ENCODE measurements around the gene CALHM6.
"Not testable (repeated sequence)": the region's sequence is repeated elsewhere in the genome, so short reads cannot be mapped to it uniquely, and the experiment has no call there.

The CALHM6 gene

GRCh38 chr6:116475141-116475540 is 14.0 kb downstream of the CALHM6 start:
- no peak overlapping the region for H3K27ac ChIP-seq
- TF ChIP-seq CTCF (conservative IDR thresholded peaks at IDR 0.05), result no peak

- TF ChIP-seq CTCF (conservative IDR thresholded peaks at IDR 0.05), result no peak
- H3K27ac ChIP-seq, result no peak overlapping the region
These were observed 15.0 kb downstream of the CALHM6 start for GRCh38 chr6:116476002-116476678.

- H3K27ac ChIP-seq, result 0 out of 2 replicates have a peak overlapping the region, but pooled peaks have one; percentile 8
- TF ChIP-seq CTCF (conservative IDR thresholded peaks at IDR 0.05), result no peak
These were observed 21.6 kb downstream of the CALHM6 start for GRCh38 chr6:116482780-116483179.

GRCh38 chr6:116483616-116484015 is 22.4 kb downstream of the CALHM6 start:
- no peak for TF ChIP-seq CTCF (conservative IDR thresholded peaks at IDR 0.05)
- peak overlapping the region; percentile 8; the same call in 1 of the 2 replicates for H3K27ac ChIP-seq

DNA sequence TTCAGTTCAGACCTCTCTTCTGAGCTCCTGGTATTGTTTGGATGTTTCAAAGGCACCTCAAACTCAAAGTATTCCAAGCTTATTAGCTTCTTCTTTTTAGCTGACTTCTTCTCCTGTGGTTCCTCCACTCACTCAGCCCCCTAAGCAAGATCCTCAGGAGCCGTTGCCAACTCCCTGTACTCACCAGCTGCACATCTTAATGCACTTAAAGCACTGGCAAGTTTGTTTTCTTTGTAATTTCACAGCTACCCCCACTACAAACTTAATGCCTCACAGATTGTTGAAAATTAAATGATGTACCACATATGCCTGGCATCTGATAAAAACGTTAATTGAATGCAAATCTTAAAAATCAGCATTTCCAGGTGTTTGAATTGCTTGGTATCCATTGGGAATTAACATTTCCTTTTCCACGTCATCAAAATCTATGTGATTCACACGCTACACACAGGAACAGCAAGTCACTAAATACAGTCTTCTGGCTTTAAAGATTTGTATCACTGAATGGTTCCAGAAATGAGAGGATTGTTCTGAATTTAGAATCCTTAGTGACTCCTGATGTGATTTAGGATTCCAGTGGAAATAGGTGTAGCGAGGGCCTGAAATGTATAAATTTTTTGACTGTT is 24.5 kb downstream of the CALHM6 start:
- no peak for TF ChIP-seq CTCF (conservative IDR thresholded peaks at IDR 0.05)
- H3K27ac ChIP-seq, result no peak overlapping the region

DNA sequence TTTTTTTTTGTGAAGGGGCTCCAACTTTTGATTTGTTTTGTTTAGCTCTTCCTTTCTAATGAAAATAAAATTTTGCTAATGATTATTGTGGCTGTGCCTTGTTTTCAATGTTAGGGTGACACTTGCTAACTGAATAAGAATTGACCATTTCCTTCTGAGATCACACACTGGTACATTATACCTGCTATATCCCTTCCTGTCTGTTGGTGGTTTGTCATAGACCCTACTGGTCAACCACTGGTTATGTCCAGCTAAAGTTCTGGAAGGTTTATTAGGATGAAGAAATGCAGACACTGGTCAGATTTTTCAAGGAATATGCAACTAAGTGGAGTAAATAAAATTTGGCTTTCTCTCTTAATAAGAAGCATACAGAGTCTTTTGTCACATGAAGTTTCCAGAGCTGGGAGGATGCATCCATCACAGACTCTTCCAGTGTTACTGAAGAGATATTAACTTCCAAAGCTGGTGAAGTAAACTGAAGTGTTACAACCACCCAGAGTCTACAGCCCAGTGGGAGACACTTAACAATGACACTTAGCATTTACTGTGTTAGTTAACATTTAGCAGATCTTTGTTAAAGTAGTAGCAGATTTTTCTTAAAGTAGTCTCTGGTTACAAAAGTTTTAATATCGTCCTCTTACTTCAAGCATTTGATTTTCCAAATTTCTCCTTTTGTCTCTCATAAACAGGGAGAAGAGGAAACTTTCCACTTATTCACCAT is 30.6 kb downstream of the CALHM6 start:
- no peak overlapping the region for H3K27ac ChIP-seq
- TF ChIP-seq CTCF (conservative IDR thresholded peaks at IDR 0.05), result no peak

DNA sequence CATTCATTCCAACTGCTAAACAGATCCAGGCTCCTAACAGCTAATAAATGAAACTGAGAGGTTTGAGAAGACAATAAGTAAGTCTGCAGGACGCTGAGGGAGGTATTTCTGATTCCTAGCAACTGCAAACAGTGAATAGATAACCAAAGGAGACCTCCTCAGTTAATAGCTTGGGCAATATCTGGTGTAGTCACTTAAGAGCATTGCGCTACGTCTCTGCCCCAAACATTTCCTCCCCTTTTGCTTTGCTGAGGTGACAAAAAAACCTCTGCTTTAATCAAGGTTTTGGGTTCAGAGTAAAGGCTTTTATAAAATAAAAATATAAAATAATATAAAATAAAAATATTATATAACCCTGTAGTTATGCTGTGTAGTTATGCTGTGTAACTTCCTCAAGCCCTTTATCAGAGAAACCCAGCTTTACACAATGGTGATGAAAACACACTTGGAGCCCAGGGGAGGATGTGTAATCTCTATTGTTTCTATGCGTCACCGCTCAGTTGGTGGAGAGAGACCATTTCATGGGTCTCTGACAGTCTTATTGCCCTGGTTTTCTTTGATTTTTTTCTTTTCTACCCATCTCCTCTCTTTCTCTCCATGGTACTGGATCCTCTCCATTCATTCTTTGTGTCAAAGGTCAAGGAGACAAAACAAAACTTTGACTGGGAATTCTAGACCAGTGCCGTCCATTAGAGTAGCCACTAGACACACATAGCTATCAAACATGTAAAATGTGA is 31.3 kb downstream of the CALHM6 start:
- H3K27ac ChIP-seq, result no peak overlapping the region
- no peak for TF ChIP-seq CTCF (conservative IDR thresholded peaks at IDR 0.05)

DNA sequence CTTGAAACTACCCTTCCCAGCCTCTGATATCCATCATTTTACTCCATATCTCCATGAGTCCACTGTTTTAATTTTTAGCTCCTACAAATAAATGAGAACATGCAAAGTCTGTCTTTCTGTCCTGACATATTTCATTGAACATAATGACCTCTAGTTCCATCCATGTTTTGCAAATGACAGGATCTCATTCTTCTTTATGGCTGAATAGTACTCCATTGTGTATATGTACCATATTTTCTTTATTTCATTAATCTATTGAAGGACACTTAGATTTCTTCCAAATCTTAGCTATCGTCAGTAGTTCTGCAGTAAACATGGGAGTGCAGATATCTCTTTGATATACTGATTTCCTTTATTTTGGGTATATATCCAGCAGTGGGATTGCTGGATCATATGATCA is 34.0 kb downstream of the CALHM6 start:
- not testable (repeated sequence) for H3K27ac ChIP-seq
